ENCODE results near the gene ZNF416. TPM values are rescaled to one million over a fixed set of nuclear protein-coding genes. Genes with fewer than 3 reads are reported as not detected.

The ZNF416 gene
- total RNA-seq, 2 donors from 2014 or later: 8.0 to 9.1 TPM

DNA sequence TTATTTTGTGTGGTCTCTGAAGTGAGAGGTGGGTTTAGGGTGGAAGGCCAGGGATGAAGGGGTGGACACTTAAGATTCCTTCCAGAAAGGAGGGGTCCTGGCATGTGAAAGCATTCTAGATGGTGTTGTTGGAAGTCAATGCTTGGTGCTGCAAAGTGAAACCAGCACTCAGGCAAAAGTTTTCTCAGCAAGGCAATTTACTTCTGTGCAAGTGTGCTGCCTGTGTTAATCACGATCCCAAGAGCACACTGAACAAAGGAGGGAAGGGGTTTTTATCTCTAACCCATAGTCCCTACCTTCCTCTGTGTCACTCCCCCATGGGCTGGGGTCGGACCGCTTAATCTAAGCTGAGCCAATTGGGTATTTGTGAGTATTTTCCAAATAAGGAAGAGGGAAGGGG lies 36.6 kb upstream of the ZNF416 start:
- Mint-ChIP-seq H3K4me1 (no peaks in the 10 kb centered on the region), H3K27ac (peak overlapping the region; percentile 81), H3K4me3 (peak overlapping the region; percentile 85), H3K9me3 (peaks cover 73% of the 10 kb centered on the region), H3K36me3 (ENCODE audit: low read depth) (peaks cover 61% of the 10 kb centered on the region), H3K27me3 (ENCODE audit: insufficient read depth) (peaks cover 5% of the 10 kb centered on the region)
- Histone ChIP-seq H3K4me1 (ENCODE audit: control insufficient read depth, insufficient read depth, low read length) (no peaks in the 10 kb centered on the region), H3K36me3 (ENCODE audit: control insufficient read depth, insufficient read depth, low read length) (peaks cover 56% of the 10 kb centered on the region), H3K27me3 (ENCODE audit: control insufficient read depth, insufficient read depth, low read length, poor library complexity, severe bottlenecking) (no peaks in the 10 kb centered on the region), H3K9ac (ENCODE audit: extremely low read depth, low read length, poor library complexity, severe bottlenecking) (no peak overlapping the region), H3K27ac (ENCODE audit: low read depth, low read length) (no peak overlapping the region), H3K9me3 (ENCODE audit: control insufficient read depth, low read length) (peaks cover 66% of the 10 kb centered on the region), H3K4me3 (ENCODE audit: low read length) (peak overlapping the region; percentile 87)
- DNase-seq: no peak
- TF ChIP-seq, protein P1, sequence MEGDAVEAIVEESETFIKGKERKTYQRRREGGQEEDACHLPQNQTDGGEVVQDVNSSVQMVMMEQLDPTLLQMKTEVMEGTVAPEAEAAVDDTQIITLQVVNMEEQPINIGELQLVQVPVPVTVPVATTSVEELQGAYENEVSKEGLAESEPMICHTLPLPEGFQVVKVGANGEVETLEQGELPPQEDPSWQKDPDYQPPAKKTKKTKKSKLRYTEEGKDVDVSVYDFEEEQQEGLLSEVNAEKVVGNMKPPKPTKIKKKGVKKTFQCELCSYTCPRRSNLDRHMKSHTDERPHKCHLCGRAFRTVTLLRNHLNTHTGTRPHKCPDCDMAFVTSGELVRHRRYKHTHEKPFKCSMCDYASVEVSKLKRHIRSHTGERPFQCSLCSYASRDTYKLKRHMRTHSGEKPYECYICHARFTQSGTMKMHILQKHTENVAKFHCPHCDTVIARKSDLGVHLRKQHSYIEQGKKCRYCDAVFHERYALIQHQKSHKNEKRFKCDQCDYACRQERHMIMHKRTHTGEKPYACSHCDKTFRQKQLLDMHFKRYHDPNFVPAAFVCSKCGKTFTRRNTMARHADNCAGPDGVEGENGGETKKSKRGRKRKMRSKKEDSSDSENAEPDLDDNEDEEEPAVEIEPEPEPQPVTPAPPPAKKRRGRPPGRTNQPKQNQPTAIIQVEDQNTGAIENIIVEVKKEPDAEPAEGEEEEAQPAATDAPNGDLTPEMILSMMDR (conservative IDR thresholded peaks at IDR 0.05): no peak
- 91 to 100% methylated on average over 1 to 3 of the region's 3 CpGs for WGBS, 2 experiments (ENCODE audit: insufficient coverage in 1 of 2, insufficient read length in 1 of 2)

DNA sequence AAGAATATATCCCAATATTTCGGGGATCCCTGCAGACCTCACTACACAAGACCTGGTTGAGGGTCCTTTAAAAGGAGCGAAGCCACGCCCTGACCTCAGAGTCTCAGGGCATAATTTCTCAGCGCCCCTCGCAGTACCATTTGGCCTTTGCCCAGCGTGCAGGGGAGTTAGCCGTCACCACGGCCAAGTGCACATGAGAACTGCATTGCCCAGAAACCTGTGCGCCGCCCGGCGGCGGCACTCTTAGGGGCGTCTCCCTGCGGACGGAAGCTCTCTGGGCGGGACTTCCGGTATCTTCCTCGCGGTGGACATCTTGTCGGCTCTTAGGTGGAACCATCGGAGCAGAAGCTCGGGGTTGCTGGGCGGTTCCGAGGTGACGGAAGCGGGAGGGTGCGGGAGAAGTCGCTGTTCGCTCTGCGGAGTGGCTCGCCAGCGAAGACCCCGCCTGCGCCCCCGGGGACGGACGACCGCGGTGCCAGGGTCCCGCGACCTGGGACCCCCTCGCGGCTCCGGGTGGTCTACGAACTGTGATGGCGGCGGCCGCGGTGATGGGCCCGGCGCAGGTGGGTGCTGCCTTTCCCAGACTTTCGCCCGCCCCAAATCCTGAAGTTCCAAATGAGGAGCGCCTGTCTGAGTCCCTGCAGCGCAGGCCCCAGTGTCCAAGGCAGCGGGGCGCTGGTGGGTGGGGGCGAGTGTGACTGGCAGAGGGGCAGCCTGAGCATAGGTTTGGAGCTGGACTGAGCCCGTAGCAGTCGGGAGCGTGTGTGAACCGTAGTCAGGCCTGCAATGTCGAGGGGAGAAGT lies 35.4 kb upstream of the ZNF416 start, which contains the start of gene ZNF134:
TSS of gene ZNF134 (plus strand) at position 302 of the 803 bp plus-strand sequence. CDS start 5,227 bp downstream, outside the sequence.
- H3K9me3 Mint-ChIP-seq: peaks cover 61% of the 10 kb centered on the region
- TF ChIP-seq, protein P1 (conservative IDR thresholded peaks at IDR 0.05): peak; percentile 33
- H3K27ac Mint-ChIP-seq: peak within 1 kb of the TSS; percentile 81
- H3K4me3 Mint-ChIP-seq: peak within 1 kb of the TSS; percentile 85
- Histone ChIP-seq H3K27me3 (ENCODE audit: control insufficient read depth, insufficient read depth, low read length, poor library complexity, severe bottlenecking) (no peaks in the 10 kb centered on the region), H3K36me3 (ENCODE audit: control insufficient read depth, insufficient read depth, low read length) (peaks cover 44% of the 10 kb centered on the region), H3K9me3 (ENCODE audit: control insufficient read depth, low read length) (peaks cover 54% of the 10 kb centered on the region), H3K9ac (ENCODE audit: extremely low read depth, low read length, poor library complexity, severe bottlenecking) (peak within 1 kb of the TSS; percentile 78), H3K27ac (ENCODE audit: low read depth, low read length) (no peak within 1 kb of the TSS), H3K4me3 (ENCODE audit: low read length) (peak within 1 kb of the TSS; percentile 87), H3K4me1 (ENCODE audit: control insufficient read depth, insufficient read depth, low read length) (no peaks in the 10 kb centered on the region)
- H3K27me3 Mint-ChIP-seq (ENCODE audit: insufficient read depth): peaks cover 5% of the 10 kb centered on the region
- peaks cover 49% of the 10 kb centered on the region for H3K36me3 Mint-ChIP-seq (ENCODE audit: low read depth)
- H3K4me1 Mint-ChIP-seq: no peaks in the 10 kb centered on the region
- peak; percentile 96 for DNase-seq
- WGBS, 2 experiments (ENCODE audit: insufficient coverage in 1 of 2, insufficient read length in 1 of 2): 1 to 2% methylated on average over 22 to 64 of the region's 64 CpGs

DNA sequence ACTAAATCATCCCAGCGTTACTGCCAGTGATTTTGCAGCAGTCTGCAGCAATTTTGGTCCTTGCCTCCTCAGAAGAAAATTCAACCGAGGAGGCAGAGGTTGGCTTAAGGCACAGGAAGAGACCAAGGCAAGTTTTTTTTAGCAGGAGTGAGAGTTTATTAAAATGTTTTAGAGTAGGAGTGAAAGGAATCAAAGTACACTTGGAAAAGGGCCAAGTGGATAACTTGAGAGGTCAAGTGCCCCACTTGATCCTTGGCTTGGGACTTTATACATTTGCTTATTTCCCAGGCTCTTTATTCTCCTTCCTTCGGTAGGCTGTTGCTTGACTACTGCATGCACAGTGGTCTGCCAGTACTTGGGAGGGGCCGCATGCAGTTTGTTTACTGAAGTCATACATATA lies 32.4 kb upstream of the ZNF416 start:
- H3K9me3 Mint-ChIP-seq: peaks cover 59% of the 10 kb centered on the region
- Histone ChIP-seq H3K4me3 (ENCODE audit: low read length) (no peak overlapping the region), H3K36me3 (ENCODE audit: control insufficient read depth, insufficient read depth, low read length) (peaks cover 28% of the 10 kb centered on the region), H3K27ac (ENCODE audit: low read depth, low read length) (no peak overlapping the region), H3K9me3 (ENCODE audit: control insufficient read depth, low read length) (peaks cover 24% of the 10 kb centered on the region), H3K27me3 (ENCODE audit: control insufficient read depth, insufficient read depth, low read length, poor library complexity, severe bottlenecking) (no peaks in the 10 kb centered on the region), H3K9ac (ENCODE audit: extremely low read depth, low read length, poor library complexity, severe bottlenecking) (no peak overlapping the region), H3K4me1 (ENCODE audit: control insufficient read depth, insufficient read depth, low read length) (no peaks in the 10 kb centered on the region)
- TF ChIP-seq, protein P1 (conservative IDR thresholded peaks at IDR 0.05): no peak
- DNase-seq: no peak
- peaks cover 5% of the 10 kb centered on the region for H3K27me3 Mint-ChIP-seq (ENCODE audit: insufficient read depth)
- H3K36me3 Mint-ChIP-seq (ENCODE audit: low read depth): peaks cover 45% of the 10 kb centered on the region
- no peak overlapping the region for H3K4me3 Mint-ChIP-seq
- H3K27ac Mint-ChIP-seq: no peak overlapping the region
- 86 to 92% methylated on average over 4 of the region's 4 CpGs for WGBS, 2 experiments (ENCODE audit: insufficient coverage in 1 of 2, insufficient read length in 1 of 2)
- H3K4me1 Mint-ChIP-seq: no peaks in the 10 kb centered on the region

All from endodermal cell (in vitro differentiated cells).